Activated T-cell treated with anti-CD3 and anti-CD28 coated beads, Interleukin-2, amount 50 U/mL, for 72 hours (primary cell): ENCODE data around the gene MAP2K6. TPM values are rescaled to one million over a fixed set of nuclear protein-coding genes. Genes with fewer than 3 reads are reported as not detected.

Experiments used
- ATAC-seq, 2 donors: fragments of 150-1000 bp; cut with Tn5 transposase; replicated peaks in 1 of 2; 2 replicates each; pipeline ENCODE4 v1.10.0; 2021; ENCODE audit warnings: moderate library complexity in 2 of 2, mild to moderate bottlenecking in 1 of 2
- DNase-seq, 2 donors: peaks; one replicate each; pipeline ENCODE4 v3.0.0; 2021 to 2022; ENCODE audit warnings: mixed read lengths in 1 of 2
- H3K27ac Mint-ChIP-seq: one replicate; pipeline ENCODE4 v1.8.0; 2022; ENCODE audit warnings: mild to moderate bottlenecking, moderate library complexity, mixed read lengths
- H3K27me3 Mint-ChIP-seq: one replicate; pipeline ENCODE4 v1.8.0; 2022; ENCODE audit warnings: low read depth, mixed read lengths
- H3K36me3 Mint-ChIP-seq, 2 donors: one replicate each; pipeline ENCODE4 v1.8.0; 2022; ENCODE audit warnings: mixed read lengths in 2 of 2, mild to moderate bottlenecking in 1 of 2; ENCODE audit not compliant: insufficient read depth in 2 of 2
- H3K4me1 Mint-ChIP-seq: one replicate; pipeline ENCODE4 v1.8.0; 2022; ENCODE audit warnings: low read depth, mixed read lengths
- H3K4me3 Mint-ChIP-seq, 2 donors: one replicate each; pipeline ENCODE4 v1.8.0; 2022; ENCODE audit warnings: mild to moderate bottlenecking in 2 of 2, mixed read lengths in 2 of 2, moderate library complexity in 2 of 2
- H3K9me3 Mint-ChIP-seq, 2 donors: one replicate each; pipeline ENCODE4 v1.8.0; 2022; ENCODE audit warnings: mixed read lengths in 2 of 2
- total RNA-seq, 2 donors: library from RNA; stranded (reverse); gene quantifications; one replicate each; pipeline ENCODE4 v1.2.3, GENCODE V29; 2022

Gene MAP2K6
- total RNA-seq, 2 donors from 2014 or later, result 2.2 to 3.5 TPM

GRCh38 chr17:69433093-69433492 lies 18.6 kb downstream of the MAP2K6 start:
- H3K4me1 Mint-ChIP-seq, result peaks cover 38% of the 10 kb centered on the region
- no peaks in the 10 kb centered on the region for H3K36me3 Mint-ChIP-seq
- H3K27ac Mint-ChIP-seq, result no peak overlapping the region
- no peaks in the 10 kb centered on the region for H3K27me3 Mint-ChIP-seq
- no peak for ATAC-seq
- no peaks in the 10 kb centered on the region for H3K9me3 Mint-ChIP-seq
- DNase-seq, result no peak
- H3K4me3 Mint-ChIP-seq, result no peak overlapping the region

GRCh38 chr17:69434164-69434579 lies 19.7 kb downstream of the MAP2K6 start:
- ATAC-seq (no peak), DNase-seq (no peak)
- Mint-ChIP-seq H3K4me1 (peaks cover 28% of the 10 kb centered on the region), H3K27ac (no peak overlapping the region), H3K36me3 (no peaks in the 10 kb centered on the region), H3K9me3 (no peaks in the 10 kb centered on the region), H3K4me3 (no peak overlapping the region), H3K27me3 (no peaks in the 10 kb centered on the region)

DNA sequence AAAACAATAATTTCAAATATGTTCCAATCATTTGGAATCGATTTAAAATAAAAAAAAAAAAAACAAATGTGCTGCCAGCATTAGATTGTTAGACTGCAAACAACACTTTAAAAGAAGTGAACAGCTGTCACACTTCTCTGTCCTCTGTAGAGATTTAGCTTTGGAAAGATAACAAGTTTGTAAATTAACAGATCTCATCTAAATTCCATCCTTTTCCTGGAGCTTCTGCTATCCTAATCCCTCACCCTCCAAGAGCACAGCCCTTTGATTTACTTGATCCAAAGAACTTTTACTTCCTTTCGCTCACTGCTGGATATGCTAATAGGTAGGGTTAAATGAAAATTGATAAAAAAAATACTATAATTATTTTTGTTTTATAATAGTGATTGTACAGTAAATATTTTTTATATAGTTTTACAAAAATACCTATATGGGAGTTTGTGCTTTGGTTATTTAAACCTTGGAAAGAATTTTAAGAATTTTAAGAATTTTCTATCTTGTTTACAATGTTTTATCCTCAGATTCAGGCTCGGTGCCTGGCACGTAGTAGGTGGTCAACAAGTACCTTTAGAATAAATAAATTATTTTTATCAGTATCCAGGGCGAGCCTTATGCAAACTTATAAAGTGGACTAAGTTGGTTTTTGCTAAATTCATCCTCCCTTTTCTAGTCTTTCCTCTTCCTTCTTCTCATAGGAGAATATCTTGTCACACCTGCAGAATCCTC lies 21.6 kb downstream of the MAP2K6 start:
- Mint-ChIP-seq H3K27ac (no peak overlapping the region), H3K4me3 (no peak overlapping the region), H3K4me1 (peaks cover 10% of the 10 kb centered on the region), H3K27me3 (no peaks in the 10 kb centered on the region), H3K36me3 (peaks cover 3 to 9% of the 10 kb centered on the region in 2 donors), H3K9me3 (peaks cover 2 to 4% of the 10 kb centered on the region in 2 donors)
- DNase-seq, result no peak
- ATAC-seq, result no peak

DNA sequence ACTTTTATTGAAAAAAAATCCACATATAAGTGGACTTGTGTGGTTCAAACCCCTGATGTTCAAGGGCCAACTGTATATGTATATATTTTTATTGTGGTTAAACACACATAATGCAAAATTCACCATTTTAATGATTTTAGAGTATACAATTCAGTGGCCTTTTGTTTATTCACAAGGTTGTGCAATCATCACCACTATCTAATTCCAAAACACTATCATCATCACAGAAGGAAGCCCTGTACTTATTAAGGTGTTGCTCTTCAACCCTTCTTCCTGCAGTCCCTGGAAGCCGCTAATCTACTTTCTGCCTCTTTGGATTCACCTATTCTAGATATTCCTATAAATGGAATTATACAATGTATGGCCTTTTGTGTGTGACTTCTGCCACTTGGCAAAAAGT lies 23.0 kb downstream of the MAP2K6 start:
- peaks cover 2 to 4% of the 10 kb centered on the region in 2 donors for H3K9me3 Mint-ChIP-seq
- H3K4me3 Mint-ChIP-seq, result no peak overlapping the region
- ATAC-seq, result no peak
- peaks cover 3 to 9% of the 10 kb centered on the region in 2 donors for H3K36me3 Mint-ChIP-seq
- no peak overlapping the region for H3K27ac Mint-ChIP-seq
- no peaks in the 10 kb centered on the region for H3K27me3 Mint-ChIP-seq
- peaks cover 10% of the 10 kb centered on the region for H3K4me1 Mint-ChIP-seq
- DNase-seq, result no peak

- Mint-ChIP-seq H3K4me1 (peaks cover 10% of the 10 kb centered on the region), H3K9me3 (peaks cover 2 to 4% of the 10 kb centered on the region in 2 donors), H3K4me3 (no peak overlapping the region), H3K27me3 (no peaks in the 10 kb centered on the region), H3K36me3 (peaks cover 3 to 9% of the 10 kb centered on the region in 2 donors), H3K27ac (no peak overlapping the region)
- ATAC-seq (no peak), DNase-seq (no peak)
Observed at GRCh38 chr17:69438776-69439175, 24.3 kb downstream of the MAP2K6 start.

DNA sequence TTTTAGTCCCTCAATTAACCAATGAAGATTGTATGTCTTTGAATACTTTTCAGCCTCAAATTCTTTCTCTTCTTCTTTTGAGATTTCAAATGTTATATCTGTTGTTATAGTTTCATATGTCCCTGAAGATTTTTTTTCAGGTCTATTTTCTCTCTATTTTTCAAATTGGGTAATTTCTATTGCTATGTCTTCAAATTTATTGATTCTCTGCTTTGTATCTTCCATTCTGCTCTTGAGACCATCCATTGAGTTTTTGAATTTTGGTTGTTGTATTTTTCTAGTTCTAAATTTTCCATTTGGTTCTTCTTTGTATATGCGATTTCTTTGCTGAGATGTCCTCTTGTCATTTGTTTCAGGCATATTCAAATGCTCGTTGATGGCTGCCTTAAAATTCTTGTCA lies 26.7 kb downstream of the MAP2K6 start:
- no peak for DNase-seq
- peaks cover 3 to 9% of the 10 kb centered on the region in 2 donors for H3K36me3 Mint-ChIP-seq
- ATAC-seq, result no peak
- peaks cover 18% of the 10 kb centered on the region for H3K4me1 Mint-ChIP-seq
- H3K27me3 Mint-ChIP-seq, result no peaks in the 10 kb centered on the region
- H3K9me3 Mint-ChIP-seq, result peaks cover 2 to 4% of the 10 kb centered on the region in 2 donors
- H3K4me3 Mint-ChIP-seq, result no peak overlapping the region
- no peak overlapping the region for H3K27ac Mint-ChIP-seq

- H3K4me1 Mint-ChIP-seq, result peaks cover 14% of the 10 kb centered on the region
- DNase-seq (no peak), ATAC-seq (no peak)
- H3K9me3 Mint-ChIP-seq, result peaks cover 2 to 4% of the 10 kb centered on the region in 2 donors
- no peak overlapping the region for H3K27ac Mint-ChIP-seq
- H3K4me3 Mint-ChIP-seq, result no peak overlapping the region
- H3K27me3 Mint-ChIP-seq, result no peaks in the 10 kb centered on the region
- peaks cover 3 to 9% of the 10 kb centered on the region in 2 donors for H3K36me3 Mint-ChIP-seq
Observed at GRCh38 chr17:69443138-69443537, 28.6 kb downstream of the MAP2K6 start.

- DNase-seq (no peak), ATAC-seq (no peak)
- H3K27ac Mint-ChIP-seq, result no peak overlapping the region
- no peak overlapping the region for H3K4me3 Mint-ChIP-seq
- peaks cover 3 to 9% of the 10 kb centered on the region in 2 donors for H3K36me3 Mint-ChIP-seq
- peaks cover 2 to 4% of the 10 kb centered on the region in 2 donors for H3K9me3 Mint-ChIP-seq
- no peaks in the 10 kb centered on the region for H3K27me3 Mint-ChIP-seq
- H3K4me1 Mint-ChIP-seq, result peaks cover 14% of the 10 kb centered on the region
Observed at GRCh38 chr17:69444023-69444422, 29.5 kb downstream of the MAP2K6 start.

DNA sequence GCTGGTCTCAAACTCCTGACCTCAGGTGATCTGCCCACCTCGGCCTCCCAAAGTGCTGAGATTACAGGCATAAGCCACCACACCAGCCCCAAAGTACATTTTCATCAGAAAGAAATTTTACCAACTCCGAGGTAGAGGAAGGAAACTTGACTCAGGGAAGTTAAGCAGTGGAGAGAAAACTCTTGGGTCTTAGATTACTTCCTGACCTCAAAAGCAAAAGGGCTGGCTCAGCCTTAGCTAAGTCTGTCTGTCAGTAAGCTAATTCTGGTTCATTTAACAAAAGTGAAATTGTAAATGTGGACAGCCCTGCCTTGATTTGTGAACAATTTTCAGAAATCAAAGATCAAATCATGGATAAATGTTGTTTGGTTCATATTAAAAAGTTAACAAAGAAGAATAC lies 30.6 kb downstream of the MAP2K6 start:
- peak overlapping the region; percentile 44 for H3K27ac Mint-ChIP-seq
- no peaks in the 10 kb centered on the region for H3K27me3 Mint-ChIP-seq
- peaks cover 14% of the 10 kb centered on the region for H3K4me1 Mint-ChIP-seq
- peaks cover 3 to 6% of the 10 kb centered on the region in 2 donors for H3K36me3 Mint-ChIP-seq
- ATAC-seq (no peak), DNase-seq (no peak)
- H3K9me3 Mint-ChIP-seq, result peaks cover 2% of the 10 kb centered on the region in 2 donors
- H3K4me3 Mint-ChIP-seq, result no peak overlapping the region

GRCh38 chr17:69447726-69448125 lies 33.2 kb downstream of the MAP2K6 start:
- no peak overlapping the region for H3K4me3 Mint-ChIP-seq
- H3K27me3 Mint-ChIP-seq, result no peaks in the 10 kb centered on the region
- DNase-seq, result no peak
- no peaks in the 10 kb centered on the region for H3K36me3 Mint-ChIP-seq
- H3K9me3 Mint-ChIP-seq, result no peaks in the 10 kb centered on the region
- no peak for ATAC-seq
- peaks cover 28% of the 10 kb centered on the region for H3K4me1 Mint-ChIP-seq
- H3K27ac Mint-ChIP-seq, result no peak overlapping the region

DNA sequence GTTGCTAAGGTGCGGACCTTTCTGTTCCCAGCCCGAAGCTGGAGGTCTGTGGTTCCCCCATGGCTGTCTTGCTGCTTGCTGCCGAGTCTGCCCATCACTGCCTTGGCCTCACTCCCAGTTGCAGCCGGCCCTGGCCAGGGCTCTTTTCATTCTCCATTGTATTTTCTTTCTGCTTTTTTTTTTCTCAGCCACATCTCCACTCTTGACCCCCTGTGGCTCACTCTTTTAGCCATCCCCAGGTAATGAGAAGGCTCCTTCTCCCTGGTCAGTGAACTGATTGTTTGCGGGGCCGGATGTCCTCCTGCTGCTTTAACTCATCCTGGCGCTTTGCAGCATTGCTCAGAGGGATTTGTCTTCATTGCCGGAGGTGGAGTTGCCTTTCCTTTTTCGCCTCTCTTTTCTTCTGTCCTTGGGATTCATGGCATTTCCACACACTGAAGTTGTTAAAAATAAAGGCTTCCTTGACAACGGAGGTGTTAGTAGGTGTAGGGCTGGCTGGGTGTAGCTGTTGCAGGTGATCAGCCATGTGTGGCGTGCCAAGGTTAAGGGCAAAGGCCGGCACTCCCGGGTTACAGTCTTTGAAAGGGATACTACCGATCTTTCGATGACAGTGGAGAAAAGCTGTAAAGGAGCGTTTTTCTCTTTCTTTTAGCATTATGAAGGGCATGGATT lies 34.1 kb downstream of the MAP2K6 start:
- H3K4me3 Mint-ChIP-seq, result no peak overlapping the region
- H3K27me3 Mint-ChIP-seq, result no peaks in the 10 kb centered on the region
- H3K4me1 Mint-ChIP-seq, result peaks cover 28% of the 10 kb centered on the region
- no peak for ATAC-seq
- no peak overlapping the region for H3K27ac Mint-ChIP-seq
- no peaks in the 10 kb centered on the region for H3K36me3 Mint-ChIP-seq
- H3K9me3 Mint-ChIP-seq, result no peaks in the 10 kb centered on the region
- no peak for DNase-seq

DNA sequence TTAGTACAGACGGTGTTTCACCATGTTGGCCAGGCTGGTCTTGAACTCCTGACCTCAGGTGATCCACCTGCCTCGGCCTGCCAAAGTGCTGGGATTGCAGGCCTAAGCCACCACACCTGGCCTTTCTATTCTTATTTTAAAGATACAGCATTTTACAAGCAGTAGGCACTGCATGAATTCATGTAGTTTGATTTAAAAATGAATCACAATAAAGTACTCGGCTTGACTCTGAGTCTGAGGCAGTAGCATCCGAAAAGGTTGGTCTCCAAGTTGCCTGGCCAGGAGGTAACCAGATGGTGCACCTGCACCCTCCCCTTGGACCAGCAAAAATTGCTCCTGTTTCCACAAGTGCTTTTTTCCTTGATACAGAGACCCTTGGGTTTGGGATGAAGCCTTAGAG lies 35.6 kb downstream of the MAP2K6 start:
- no peaks in the 10 kb centered on the region for H3K9me3 Mint-ChIP-seq
- DNase-seq, result no peak
- H3K4me3 Mint-ChIP-seq, result no peak overlapping the region
- peaks cover 18% of the 10 kb centered on the region for H3K4me1 Mint-ChIP-seq
- H3K27me3 Mint-ChIP-seq, result no peaks in the 10 kb centered on the region
- no peak overlapping the region for H3K27ac Mint-ChIP-seq
- H3K36me3 Mint-ChIP-seq, result no peaks in the 10 kb centered on the region
- ATAC-seq, result no peak

DNA sequence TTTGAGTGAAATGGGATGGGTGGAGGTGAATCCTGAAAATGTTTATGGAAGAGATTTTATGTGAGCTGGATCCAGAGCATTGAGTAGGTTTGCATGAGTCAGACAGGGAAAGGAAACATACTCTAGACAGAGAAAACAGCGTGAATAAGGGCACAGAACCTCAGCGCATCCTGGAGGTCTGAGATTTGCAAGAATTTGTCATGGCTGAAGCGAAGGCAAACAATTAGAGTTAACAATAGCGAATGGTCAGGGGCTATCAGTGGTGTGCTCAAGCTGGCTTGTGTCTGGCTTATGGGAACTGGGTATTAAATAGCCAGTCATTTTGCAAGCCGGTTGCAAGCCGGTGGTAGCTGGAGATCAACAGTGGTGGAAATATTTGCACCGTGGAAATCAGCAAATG lies 36.4 kb downstream of the MAP2K6 start:
- no peak for ATAC-seq
- H3K9me3 Mint-ChIP-seq, result no peaks in the 10 kb centered on the region
- no peak overlapping the region for H3K27ac Mint-ChIP-seq
- no peaks in the 10 kb centered on the region for H3K27me3 Mint-ChIP-seq
- no peaks in the 10 kb centered on the region for H3K36me3 Mint-ChIP-seq
- no peak for DNase-seq
- H3K4me3 Mint-ChIP-seq, result no peak overlapping the region
- peaks cover 14% of the 10 kb centered on the region for H3K4me1 Mint-ChIP-seq
